ENCODE results near the gene ASB9. TPM values are rescaled to one million over a fixed set of nuclear protein-coding genes. Genes with fewer than 3 reads are reported as not detected.

The ASB9 gene
- total and polyA plus RNA-seq, 2 donors (not counting 1 experiment from before 2014, with no cell fraction given), result 1.2 TPM; not detected in 1

- Histone ChIP-seq H3K4me3 (replicated peaks in 1 of 4; ENCODE audit: control extremely low read depth in 1 of 4, insufficient read depth in 1 of 4, low read depth in 3 of 4, low read length in 4 of 4) (no peak overlapping the region), H2AFZ (ENCODE audit: low read length) (no peak overlapping the region), H3K4me2 (ENCODE audit: extremely low read depth, insufficient read depth, low read length) (no peak overlapping the region), H3K27ac (ENCODE audit: insufficient read depth, low read length) (no peak overlapping the region), H3K36me3 (ENCODE audit: control insufficient read depth, insufficient read depth, low read length) (no peaks in the 10 kb centered on the region), H4K20me1 (ENCODE audit: control insufficient read depth, extremely low read depth, insufficient read depth, low read length) (no peaks in the 10 kb centered on the region), H3K9me3 (ENCODE audit: control insufficient read depth, insufficient read depth, low read depth, low read length) (no peaks in the 10 kb centered on the region), H3K4me1 (ENCODE audit: control insufficient read depth, extremely low read depth, insufficient read depth, low read length) (no peaks in the 10 kb centered on the region), H3K27me3 (ENCODE audit: control insufficient read depth, insufficient read depth, low read length) (no peaks in the 10 kb centered on the region), H3K9ac (ENCODE audit: insufficient read depth, low read length) (no peak overlapping the region), H3K79me2 (ENCODE audit: control insufficient read depth, insufficient read depth, low read length) (no peaks in the 10 kb centered on the region)
- no peak for DNase-seq (ENCODE audit: low read depth in 2 of 2)
- TF ChIP-seq CTCF (conservative IDR thresholded peaks at IDR 0.05 in 1 of 2, IDR thresholded peaks at IDR 0.05 in 1 of 2; ENCODE audit: low read depth in 1 of 2, low read length in 2 of 2) (no peak), EZH2 (IDR thresholded peaks at IDR 0.05; ENCODE audit: low read length, missing control alignments) (no peak)
These were observed 28.6 kb downstream of the ASB9 start for GRCh38 chrX:15241301-15241700.

- no peak overlapping the region for H2AFZ ChIP-seq (ENCODE audit: low read length)
- TF ChIP-seq EZH2 (IDR thresholded peaks at IDR 0.05; ENCODE audit: low read length, missing control alignments), result no peak
- no peak for TF ChIP-seq CTCF (conservative IDR thresholded peaks at IDR 0.05 in 1 of 2, IDR thresholded peaks at IDR 0.05 in 1 of 2; ENCODE audit: low read depth in 1 of 2, low read length in 2 of 2)
- H3K9me3 ChIP-seq (ENCODE audit: control insufficient read depth, insufficient read depth, low read depth, low read length), result no peaks in the 10 kb centered on the region
- H4K20me1 ChIP-seq (ENCODE audit: control insufficient read depth, extremely low read depth, insufficient read depth, low read length), result no peaks in the 10 kb centered on the region
- no peaks in the 10 kb centered on the region for H3K79me2 ChIP-seq (ENCODE audit: control insufficient read depth, insufficient read depth, low read length)
- no peak overlapping the region for H3K9ac ChIP-seq (ENCODE audit: insufficient read depth, low read length)
- H3K27ac ChIP-seq (ENCODE audit: insufficient read depth, low read length), result no peak overlapping the region
- H3K27me3 ChIP-seq (ENCODE audit: control insufficient read depth, insufficient read depth, low read length), result no peaks in the 10 kb centered on the region
- no peaks in the 10 kb centered on the region for H3K36me3 ChIP-seq (ENCODE audit: control insufficient read depth, insufficient read depth, low read length)
- DNase-seq (ENCODE audit: low read depth in 2 of 2), result no peak
- H3K4me2 ChIP-seq (ENCODE audit: extremely low read depth, insufficient read depth, low read length), result no peak overlapping the region
- H3K4me1 ChIP-seq (ENCODE audit: control insufficient read depth, extremely low read depth, insufficient read depth, low read length), result no peaks in the 10 kb centered on the region
- H3K4me3 ChIP-seq (replicated peaks in 1 of 4; ENCODE audit: control extremely low read depth in 1 of 4, insufficient read depth in 1 of 4, low read depth in 3 of 4, low read length in 4 of 4), result no peak overlapping the region
These were observed 29.5 kb downstream of the ASB9 start for GRCh38 chrX:15240414-15240813.

GRCh38 chrX:15236146-15236545 lies 33.7 kb downstream of the ASB9 start:
- Histone ChIP-seq H3K36me3 (ENCODE audit: control insufficient read depth, insufficient read depth, low read length) (no peaks in the 10 kb centered on the region), H3K4me2 (ENCODE audit: extremely low read depth, insufficient read depth, low read length) (no peak overlapping the region), H3K9ac (ENCODE audit: insufficient read depth, low read length) (no peak overlapping the region), H3K79me2 (ENCODE audit: control insufficient read depth, insufficient read depth, low read length) (no peaks in the 10 kb centered on the region), H3K4me1 (ENCODE audit: control insufficient read depth, extremely low read depth, insufficient read depth, low read length) (no peaks in the 10 kb centered on the region), H3K27me3 (ENCODE audit: control insufficient read depth, insufficient read depth, low read length) (no peaks in the 10 kb centered on the region), H3K9me3 (ENCODE audit: control insufficient read depth, insufficient read depth, low read depth, low read length) (no peaks in the 10 kb centered on the region), H4K20me1 (ENCODE audit: control insufficient read depth, extremely low read depth, insufficient read depth, low read length) (no peaks in the 10 kb centered on the region), H2AFZ (ENCODE audit: low read length) (no peak overlapping the region), H3K27ac (ENCODE audit: insufficient read depth, low read length) (no peak overlapping the region), H3K4me3 (replicated peaks in 1 of 4; ENCODE audit: control extremely low read depth in 1 of 4, insufficient read depth in 1 of 4, low read depth in 3 of 4, low read length in 4 of 4) (no peak overlapping the region)
- no peak for DNase-seq (ENCODE audit: low read depth in 2 of 2)
- TF ChIP-seq CTCF (conservative IDR thresholded peaks at IDR 0.05 in 1 of 2, IDR thresholded peaks at IDR 0.05 in 1 of 2; ENCODE audit: low read depth in 1 of 2, low read length in 2 of 2), result no peak
- TF ChIP-seq EZH2 (IDR thresholded peaks at IDR 0.05; ENCODE audit: low read length, missing control alignments), result no peak

Measured in fibroblast of lung (primary cell).